Activated CD8-positive, alpha-beta memory T cell treated with anti-CD3 and anti-CD28 coated beads, Interleukin-2, amount 50 U/mL, for 48 hours (primary cell): ENCODE data around the gene TBX2.
"Not testable (repeated sequence)": the region's sequence is repeated elsewhere in the genome, so short reads cannot be mapped to it uniquely, and the experiment has no call there.

ENCODE experiments used
- DNase-seq: peaks from one replicate; pipeline ENCODE4 v3.0.0-alpha.2; 2020

Gene TBX2

GRCh38 chr17:61399131-61400065, at the start of gene TBX2:
Gene TBX2 (plus strand): TSS chr17:61399843. CDS start chr17:61400177, 334 bp downstream.
- DNase-seq = no peak

GRCh38 chr17:61351745-61352407, 47.8 kb upstream of the TBX2 start:
- no peak for DNase-seq

DNA sequence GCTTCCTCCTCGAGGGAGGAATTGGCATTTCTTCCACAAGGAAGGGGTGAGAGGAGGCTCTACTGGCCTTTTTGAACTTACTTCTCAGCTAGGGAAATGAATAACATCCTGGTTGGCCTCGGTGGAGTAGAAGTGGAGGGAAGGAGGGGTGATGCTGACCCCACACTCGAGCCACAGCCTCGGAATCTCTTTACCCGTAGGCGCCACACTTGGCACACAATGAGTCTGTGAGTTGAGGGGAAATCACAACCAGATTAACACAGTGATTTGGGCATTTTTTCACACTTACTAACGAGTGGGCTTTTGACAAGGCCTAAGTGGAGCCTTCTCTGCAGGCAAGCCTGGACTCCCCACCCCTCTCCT, 47.3 kb upstream of the TBX2 start:
- no peak for DNase-seq

- no peak for DNase-seq
Measured at GRCh38 chr17:61352781-61353491, 46.7 kb upstream of the TBX2 start.

GRCh38 chr17:61353615-61354014, 46.0 kb upstream of the TBX2 start:
- no peak for DNase-seq

- DNase-seq = no peak
Measured at GRCh38 chr17:61354895-61355874, 44.5 kb upstream of the TBX2 start.

DNA sequence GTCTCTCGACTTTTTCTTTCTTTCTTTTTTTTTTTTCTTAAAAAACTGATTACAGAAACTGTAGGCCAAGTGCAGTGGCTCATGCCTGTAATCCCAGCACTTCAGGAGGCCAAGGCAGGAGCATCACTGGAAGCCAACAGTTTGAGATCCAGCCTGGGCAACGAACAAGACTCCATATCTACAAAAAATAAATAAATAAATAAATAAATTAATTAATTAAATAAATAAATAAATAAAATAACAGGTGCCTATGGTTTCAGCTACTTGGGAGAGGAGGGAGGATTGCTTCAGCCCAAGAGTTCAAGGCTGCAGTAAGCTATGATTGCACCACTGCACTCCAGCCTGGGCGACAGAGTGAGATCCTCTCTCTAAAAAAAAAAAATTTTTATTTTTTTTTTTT, 42.6 kb upstream of the TBX2 start:
- not testable (repeated sequence) for DNase-seq

DNA sequence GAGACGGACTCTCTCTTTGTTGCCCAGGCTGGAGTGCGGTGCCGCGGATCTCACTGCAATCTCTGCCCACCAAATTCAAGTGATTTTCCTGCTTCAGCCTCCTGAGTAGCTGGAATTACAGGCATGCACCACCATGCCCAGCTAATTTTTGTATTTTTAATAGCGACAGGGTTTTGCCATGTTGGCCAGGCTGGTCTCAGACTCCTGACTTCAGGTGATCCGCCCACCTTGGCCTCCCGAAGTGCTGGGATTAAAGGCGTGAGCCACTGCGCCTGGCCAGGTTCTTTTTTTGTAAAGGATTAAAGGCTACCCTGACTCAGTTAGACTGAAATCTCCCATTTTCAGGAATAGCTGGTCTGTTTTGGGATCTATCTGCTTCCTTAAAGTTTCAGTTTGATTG, 40.1 kb upstream of the TBX2 start:
- DNase-seq = not testable (repeated sequence)

DNA sequence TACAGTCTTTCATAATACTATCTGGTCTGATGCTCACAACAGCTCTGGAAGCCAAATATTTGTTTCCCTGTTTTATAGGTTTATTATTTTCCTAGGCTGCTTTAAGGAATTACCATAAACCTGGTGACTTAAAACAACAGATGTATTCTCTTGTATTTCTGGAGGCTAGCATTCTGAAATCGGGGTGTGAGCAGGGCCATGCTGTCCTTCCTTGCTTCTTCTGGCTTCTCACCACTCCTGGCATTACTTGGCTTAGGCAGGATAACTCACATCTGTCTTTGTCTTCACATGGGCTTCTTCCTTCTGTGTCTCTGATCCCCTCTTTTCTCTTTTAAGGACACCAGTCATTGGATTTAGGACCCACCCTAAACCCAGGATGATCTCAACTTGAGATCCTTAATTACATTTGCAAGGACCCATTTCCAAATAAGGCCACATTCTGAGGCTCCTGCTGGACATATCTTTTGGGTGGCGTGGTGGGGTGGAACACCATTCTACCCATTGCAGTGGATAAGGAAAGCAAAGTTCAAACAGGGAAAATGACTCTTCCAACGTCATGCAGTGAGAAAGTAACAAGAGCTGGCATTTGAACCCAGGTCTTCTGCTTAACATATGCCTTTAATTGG, 39.2 kb upstream of the TBX2 start:
- DNase-seq = no peak

- no peak for DNase-seq
Measured at GRCh38 chr17:61361084-61361483, 38.6 kb upstream of the TBX2 start.

DNA sequence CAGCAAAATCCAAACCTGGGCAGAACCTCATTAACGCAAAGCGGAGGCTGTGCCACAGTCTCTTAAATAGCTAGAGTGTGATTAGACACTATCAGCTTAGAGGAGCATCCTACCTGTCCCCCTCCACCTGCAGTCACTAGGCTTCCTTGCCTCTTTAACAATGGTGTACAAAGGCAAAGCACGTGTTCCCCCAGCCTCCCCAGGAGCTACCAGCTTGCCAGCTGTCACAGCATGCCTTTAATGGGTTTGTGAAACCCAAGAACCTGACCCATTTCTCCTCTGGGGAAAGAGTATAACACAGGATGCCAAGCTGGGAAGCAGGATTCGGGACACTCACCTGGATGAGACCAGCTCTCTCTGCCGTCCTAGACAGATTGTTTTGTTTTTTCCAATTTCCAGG, 37.2 kb upstream of the TBX2 start:
- DNase-seq = no peak

GRCh38 chr17:61362852-61363600, 36.6 kb upstream of the TBX2 start:
- no peak for DNase-seq

GRCh38 chr17:61363601-61364462, 35.8 kb upstream of the TBX2 start:
- no peak for DNase-seq

DNA sequence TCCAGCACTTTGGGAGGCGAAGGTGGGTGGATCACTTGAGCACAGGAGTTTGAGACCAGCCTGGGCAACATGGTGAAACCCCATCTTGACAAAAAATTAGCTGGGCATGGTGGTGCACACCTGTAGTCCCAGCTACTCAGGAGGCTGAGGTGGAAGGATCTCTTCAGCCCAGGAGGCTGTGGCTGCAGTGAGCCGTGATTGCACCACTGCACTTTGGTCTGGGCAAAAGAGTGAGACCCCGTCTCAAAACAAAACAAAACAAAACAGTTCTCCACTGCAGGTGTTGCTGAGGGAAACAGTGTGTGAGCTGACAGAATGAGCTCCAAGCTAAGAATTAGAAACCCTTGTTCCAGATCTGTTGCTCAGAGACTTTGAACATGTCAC, 35.2 kb upstream of the TBX2 start:
- no peak for DNase-seq

DNA sequence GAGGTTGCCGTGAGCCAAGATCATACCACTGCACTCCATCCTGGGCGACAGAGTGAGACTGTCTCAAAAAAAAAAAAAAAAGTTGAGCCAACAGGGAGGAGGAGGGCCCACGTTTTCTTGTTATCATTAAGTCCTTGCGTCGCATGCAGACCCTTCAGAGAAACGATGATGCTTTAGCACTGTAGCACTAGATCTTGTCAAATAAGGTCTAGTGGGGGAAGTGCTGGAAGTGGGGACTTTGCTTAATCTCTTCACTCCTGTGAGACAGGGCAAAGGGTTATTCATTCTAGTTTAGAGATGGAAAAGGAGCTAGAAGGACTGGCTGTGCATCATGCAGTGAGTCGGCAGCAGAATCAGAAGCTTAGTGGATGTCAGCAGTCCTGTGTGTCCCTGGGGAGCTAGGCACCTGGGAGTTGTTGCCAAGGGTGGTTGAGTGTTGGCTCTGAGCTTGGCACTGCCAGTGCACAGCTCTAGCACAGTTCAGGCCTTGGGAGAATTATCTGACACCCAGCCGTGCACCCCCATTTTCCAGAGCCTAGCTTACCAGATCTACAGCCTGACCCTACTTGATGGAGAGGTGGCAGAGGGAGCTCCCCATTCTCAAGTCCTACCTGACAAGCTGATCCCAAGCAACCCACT, 33.4 kb upstream of the TBX2 start:
- DNase-seq = no peak

DNA sequence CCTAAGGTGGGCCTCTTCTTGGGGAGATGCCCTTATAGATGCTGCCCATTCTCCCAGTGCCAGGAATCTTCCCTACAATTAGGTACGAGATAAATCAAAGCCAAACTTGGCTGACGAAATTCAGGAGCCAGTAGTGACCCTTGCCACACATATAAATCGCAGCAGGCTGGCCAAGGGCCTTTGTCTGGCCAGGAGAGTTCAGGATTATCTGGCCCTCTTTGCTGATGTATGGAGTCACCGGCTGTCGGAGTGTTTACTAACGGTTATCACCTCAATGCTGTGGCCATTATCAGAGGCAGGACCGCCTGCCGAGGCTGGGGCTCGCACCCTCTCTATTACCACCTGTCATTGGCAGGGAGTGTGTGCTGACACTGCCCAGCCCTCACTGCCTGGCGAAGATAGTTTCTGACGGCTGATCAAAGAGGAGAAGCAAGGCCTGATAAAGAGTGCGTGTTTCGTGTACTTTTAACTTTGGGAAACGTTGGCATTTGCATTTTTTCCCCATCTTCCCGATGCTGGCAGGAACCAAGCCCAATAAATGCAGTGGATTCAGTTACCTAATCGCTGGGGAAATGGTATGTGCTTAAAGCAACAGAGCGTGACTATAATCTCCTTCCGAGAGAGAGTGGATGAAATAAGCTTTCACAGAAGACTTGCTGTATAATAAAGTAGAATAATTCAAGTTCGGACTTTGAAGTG, 32.8 kb upstream of the TBX2 start:
- no peak for DNase-seq

GRCh38 chr17:61368049-61368831, 31.4 kb upstream of the TBX2 start:
- no peak for DNase-seq

- DNase-seq = no peak
Measured at GRCh38 chr17:61368832-61369450, 30.7 kb upstream of the TBX2 start.
